Measurements from ENCODE around the gene DPH2. TPM values are rescaled to one million over a fixed set of nuclear protein-coding genes. Genes with fewer than 3 reads are reported as not detected.

Gene DPH2, protein sequence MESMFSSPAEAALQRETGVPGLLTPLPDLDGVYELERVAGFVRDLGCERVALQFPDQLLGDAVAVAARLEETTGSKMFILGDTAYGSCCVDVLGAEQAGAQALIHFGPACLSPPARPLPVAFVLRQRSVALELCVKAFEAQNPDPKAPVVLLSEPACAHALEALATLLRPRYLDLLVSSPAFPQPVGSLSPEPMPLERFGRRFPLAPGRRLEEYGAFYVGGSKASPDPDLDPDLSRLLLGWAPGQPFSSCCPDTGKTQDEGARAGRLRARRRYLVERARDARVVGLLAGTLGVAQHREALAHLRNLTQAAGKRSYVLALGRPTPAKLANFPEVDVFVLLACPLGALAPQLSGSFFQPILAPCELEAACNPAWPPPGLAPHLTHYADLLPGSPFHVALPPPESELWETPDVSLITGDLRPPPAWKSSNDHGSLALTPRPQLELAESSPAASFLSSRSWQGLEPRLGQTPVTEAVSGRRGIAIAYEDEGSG
- total RNA-seq, result 6.7 TPM

DNA sequence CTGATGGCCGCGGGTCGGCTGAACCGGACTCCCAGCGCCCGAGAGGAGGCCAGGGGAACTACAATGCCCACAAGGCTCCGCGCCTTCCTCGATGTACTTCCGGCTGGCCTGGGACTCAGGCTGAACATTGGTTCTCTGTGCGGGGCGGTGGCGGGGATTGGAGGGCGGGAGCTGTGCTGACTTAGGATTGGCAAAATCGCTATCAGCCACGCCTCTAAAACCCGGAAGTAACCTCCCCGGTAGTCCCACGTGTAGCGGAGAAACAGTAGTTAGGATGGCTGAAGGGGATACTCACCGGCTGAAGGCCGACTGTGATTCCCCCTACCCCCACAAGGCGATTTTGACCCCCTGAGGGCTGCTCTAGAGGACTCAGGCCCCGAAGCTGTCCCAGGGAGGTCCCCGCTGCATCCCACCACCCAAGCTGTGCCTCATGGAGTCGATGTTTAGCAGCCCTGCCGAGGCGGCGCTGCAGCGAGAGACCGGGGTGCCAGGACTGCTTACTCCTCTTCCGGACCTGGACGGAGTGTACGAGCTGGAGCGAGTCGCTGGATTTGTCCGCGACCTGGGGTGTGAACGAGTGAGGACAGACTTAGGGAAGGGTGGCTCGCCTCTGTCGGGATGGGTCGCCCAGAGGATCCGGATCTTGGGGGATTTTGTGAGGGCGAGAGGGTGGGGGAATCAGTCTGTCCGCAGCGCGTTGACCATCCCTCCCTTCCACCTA lies at the start of gene DPH2:
TSS of gene DPH2 (plus strand) at position 265 of the 721 bp plus-strand sequence. CDS start at position 431, 166 bp downstream.
- Histone ChIP-seq H3K9me3 (ENCODE audit: low read depth, low read length) (no peaks in the 10 kb centered on the region), H3K27me3 (ENCODE audit: insufficient read depth, low read length) (no peaks in the 10 kb centered on the region), H3K4me1 (ENCODE audit: insufficient read depth, low read length) (peaks cover 28% of the 10 kb centered on the region), H3K4me3 (ENCODE audit: low read length) (peak within 1 kb of the TSS; percentile 76)

DNA sequence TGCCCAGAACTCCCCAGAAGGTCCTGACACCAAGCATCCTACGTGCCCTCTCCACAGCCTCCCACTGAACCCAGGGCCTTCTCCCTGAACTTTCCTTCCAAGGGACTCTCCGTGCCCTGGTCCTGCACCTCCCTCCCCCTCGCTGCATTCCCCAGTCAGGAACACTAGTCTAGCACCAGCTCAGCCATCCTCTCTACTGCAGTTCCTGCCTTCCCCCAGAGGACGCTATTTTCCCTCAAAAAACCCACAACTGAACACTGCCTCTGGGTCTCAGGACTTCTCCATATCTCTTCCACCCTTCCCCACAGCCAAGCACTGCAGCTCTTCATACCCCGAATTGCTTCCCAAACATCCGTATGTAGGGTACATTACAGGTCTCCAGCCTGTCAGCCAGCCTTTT lies 48.8 kb upstream of the DPH2 start:
- Histone ChIP-seq H3K27me3 (ENCODE audit: insufficient read depth, low read length) (no peaks in the 10 kb centered on the region), H3K4me1 (ENCODE audit: insufficient read depth, low read length) (no peaks in the 10 kb centered on the region), H3K9me3 (ENCODE audit: low read depth, low read length) (no peaks in the 10 kb centered on the region), H3K4me3 (ENCODE audit: low read length) (no peak overlapping the region)

DNA sequence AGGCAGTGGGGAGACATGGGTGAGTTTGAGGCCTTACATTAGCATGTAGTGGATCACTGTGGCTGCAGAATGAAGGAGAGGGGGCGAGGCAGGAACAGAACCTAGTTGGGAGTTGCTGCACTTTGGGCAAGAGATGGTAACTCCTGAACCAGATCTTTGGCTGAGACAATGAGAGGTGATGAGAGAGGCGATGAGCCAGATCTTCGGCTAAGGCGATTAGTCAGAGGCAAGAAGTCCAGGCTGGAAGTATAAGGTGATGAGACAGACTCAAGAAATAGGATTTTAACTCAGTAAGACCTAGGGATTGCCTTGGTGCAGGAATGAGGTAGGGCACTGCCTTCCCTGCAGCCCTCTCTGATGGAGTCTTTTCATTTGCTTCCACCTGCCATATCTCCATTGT lies 45.3 kb upstream of the DPH2 start:
- Histone ChIP-seq H3K27me3 (ENCODE audit: insufficient read depth, low read length) (no peaks in the 10 kb centered on the region), H3K9me3 (ENCODE audit: low read depth, low read length) (no peaks in the 10 kb centered on the region), H3K4me1 (ENCODE audit: insufficient read depth, low read length) (no peaks in the 10 kb centered on the region), H3K4me3 (ENCODE audit: low read length) (no peak overlapping the region)

DNA sequence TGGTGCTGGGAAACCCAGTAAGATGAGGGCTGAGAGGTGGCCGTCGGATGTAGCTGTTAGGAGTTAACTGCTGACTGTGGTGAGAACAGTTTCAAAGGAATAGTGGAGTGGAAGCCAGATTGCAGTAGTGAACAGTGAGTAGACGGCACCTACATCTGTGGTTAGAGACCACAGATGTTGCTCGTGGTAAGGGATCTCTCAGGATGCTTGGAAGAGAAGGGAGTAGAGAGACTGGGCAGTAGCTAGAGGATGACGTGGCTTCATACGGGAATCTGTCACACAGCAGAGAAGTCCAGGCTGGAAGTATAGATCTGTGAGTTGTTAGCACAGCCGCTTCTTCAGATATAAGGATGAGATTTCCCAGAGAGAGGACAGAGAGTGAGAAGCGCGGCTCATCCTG lies 44.0 kb upstream of the DPH2 start:
- Histone ChIP-seq H3K27me3 (ENCODE audit: insufficient read depth, low read length) (no peaks in the 10 kb centered on the region), H3K4me1 (ENCODE audit: insufficient read depth, low read length) (no peaks in the 10 kb centered on the region), H3K9me3 (ENCODE audit: low read depth, low read length) (no peaks in the 10 kb centered on the region), H3K4me3 (ENCODE audit: low read length) (no peak overlapping the region)

DNA sequence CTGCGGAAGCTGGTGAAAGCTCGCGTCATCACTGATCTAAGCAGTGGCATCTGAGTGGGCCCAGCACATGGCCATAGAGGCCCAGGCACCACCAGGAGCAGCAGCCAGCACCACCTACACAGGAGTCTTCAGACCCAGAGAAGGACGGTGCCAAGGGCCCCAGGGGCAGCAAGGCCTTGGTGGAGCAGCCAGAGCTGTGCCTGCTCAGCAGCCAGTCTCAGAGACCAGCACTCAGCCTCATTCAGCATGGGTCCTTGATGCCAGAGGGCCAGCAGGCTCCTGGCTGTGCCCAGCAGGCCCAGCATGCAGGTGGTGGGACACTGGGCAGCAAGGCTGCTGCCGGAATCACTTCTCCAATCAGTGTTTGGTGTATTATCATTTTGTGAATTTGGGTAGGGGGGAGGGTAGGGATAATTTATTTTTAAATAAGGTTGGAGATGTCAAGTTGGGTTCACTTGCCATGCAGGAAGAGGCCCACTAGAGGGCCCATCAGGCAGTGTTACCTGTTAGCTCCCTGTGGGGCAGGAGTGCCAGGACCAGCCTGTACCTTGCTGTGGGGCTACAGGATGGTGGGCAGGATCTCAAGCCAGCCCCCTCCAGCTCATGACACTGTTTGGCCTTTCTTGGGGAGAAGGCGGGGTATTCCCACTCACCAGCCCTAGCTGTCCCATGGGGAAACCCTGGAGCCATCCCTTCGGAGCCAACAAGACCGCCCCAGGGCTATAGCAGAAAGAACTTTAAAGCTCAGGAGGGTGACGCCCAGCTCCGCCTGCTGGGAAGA lies 39.5 kb upstream of the DPH2 start:
- Histone ChIP-seq H3K4me1 (ENCODE audit: insufficient read depth, low read length) (peaks cover 18% of the 10 kb centered on the region), H3K27me3 (ENCODE audit: insufficient read depth, low read length) (peaks cover 11% of the 10 kb centered on the region), H3K9me3 (ENCODE audit: low read depth, low read length) (no peaks in the 10 kb centered on the region), H3K4me3 (ENCODE audit: low read length) (no peak overlapping the region)

DNA sequence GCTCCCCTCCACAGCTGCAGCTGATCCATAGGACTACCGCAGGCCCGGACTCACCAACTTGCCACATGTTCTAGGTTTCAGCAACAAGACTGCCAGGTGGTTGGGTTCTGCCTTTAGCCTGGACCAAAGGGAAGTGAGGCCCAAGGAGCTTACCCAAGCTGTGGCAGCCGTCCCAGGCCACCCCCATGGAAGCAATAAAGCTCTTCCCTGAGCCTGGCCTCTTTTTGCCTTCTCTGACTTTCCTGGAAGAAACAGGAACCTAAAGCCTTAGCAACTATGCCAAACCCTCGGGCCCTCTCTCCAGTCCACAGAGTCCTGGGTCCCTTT lies 38.9 kb upstream of the DPH2 start:
- Histone ChIP-seq H3K4me3 (ENCODE audit: low read length) (no peak overlapping the region), H3K27me3 (ENCODE audit: insufficient read depth, low read length) (peaks cover 16% of the 10 kb centered on the region), H3K9me3 (ENCODE audit: low read depth, low read length) (no peaks in the 10 kb centered on the region), H3K4me1 (ENCODE audit: insufficient read depth, low read length) (peaks cover 23% of the 10 kb centered on the region)

DNA sequence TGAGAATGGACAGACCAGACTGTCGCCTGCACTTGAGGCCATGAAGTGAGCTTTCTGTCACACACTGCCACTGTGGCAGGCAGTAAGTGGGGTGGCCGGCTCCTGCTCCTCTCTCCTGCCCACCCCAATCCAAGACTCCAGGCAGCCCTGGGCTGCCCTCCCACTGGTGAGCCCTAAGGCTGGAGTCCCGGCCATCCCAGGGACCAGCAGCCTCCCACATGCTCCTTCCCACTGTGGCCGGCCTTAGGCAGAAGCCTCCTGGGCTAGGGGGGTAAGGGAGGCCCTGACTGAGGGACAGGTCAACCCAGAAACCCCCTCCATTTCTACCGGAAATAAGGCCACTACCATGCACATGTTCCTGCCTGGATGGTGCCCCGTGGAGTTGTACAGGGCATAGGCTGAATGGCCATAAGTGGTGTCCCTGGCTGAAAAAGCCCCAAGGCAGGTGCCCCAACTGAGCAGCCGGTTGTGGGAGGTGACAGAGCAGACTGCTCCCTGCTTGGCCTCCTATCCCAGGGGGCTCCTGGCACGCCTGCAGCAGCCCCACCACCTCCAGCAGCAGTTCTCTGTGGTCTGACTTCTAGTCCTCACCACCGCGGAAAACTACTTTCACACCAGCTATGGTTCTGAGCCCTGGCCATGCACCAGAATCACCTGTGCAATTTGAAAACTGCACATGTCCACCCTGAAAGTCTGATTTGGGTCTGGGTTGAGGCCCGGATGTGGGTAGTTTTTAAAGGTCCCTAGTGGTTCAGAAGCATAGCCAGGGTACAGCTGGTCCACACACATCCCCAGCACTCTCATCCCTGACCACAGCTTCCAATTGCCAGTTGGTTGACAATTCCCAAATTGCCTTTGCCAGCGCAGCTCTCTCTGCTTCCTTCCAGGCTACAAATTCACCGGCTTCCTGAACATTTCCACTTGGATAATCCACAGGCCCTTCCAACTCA lies 37.8 kb upstream of the DPH2 start:
- Histone ChIP-seq H3K4me3 (ENCODE audit: low read length) (no peak overlapping the region), H3K9me3 (ENCODE audit: low read depth, low read length) (no peaks in the 10 kb centered on the region), H3K4me1 (ENCODE audit: insufficient read depth, low read length) (peaks cover 30% of the 10 kb centered on the region), H3K27me3 (ENCODE audit: insufficient read depth, low read length) (peaks cover 16% of the 10 kb centered on the region)

DNA sequence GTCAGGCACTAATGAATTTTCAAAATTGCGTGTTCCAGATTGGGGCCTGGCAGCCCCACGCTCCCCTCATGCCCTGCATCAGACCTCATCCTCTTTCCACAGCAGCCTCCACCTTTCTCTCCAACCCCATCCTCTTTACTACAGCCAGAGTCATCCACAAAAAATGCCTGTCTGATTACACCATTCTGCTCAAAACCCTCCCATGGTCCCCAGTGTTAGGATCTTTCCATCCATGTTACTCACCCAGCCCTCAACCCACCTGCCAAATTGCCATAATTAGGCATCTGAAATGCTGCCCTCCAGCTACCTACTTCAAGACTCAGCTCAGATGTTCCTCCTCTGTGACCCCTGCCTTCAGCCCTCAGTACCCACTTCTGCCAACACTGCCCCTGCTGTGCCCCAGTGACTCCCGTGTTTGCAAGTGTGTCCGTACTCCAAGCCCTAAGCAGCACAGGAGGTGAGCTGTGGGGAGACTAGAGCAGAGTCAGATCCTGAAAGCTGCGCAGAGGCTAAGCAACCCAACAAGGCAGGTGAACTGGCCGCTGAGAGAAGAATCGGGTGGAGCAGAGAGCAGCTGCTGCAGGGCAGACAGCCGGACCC lies 36.9 kb upstream of the DPH2 start:
- no peaks in the 10 kb centered on the region for H3K9me3 ChIP-seq (ENCODE audit: low read depth, low read length)
- peaks cover 16% of the 10 kb centered on the region for H3K27me3 ChIP-seq (ENCODE audit: insufficient read depth, low read length)
- H3K4me1 ChIP-seq (ENCODE audit: insufficient read depth, low read length), result peaks cover 30% of the 10 kb centered on the region
- no peak overlapping the region for H3K4me3 ChIP-seq (ENCODE audit: low read length)

DNA sequence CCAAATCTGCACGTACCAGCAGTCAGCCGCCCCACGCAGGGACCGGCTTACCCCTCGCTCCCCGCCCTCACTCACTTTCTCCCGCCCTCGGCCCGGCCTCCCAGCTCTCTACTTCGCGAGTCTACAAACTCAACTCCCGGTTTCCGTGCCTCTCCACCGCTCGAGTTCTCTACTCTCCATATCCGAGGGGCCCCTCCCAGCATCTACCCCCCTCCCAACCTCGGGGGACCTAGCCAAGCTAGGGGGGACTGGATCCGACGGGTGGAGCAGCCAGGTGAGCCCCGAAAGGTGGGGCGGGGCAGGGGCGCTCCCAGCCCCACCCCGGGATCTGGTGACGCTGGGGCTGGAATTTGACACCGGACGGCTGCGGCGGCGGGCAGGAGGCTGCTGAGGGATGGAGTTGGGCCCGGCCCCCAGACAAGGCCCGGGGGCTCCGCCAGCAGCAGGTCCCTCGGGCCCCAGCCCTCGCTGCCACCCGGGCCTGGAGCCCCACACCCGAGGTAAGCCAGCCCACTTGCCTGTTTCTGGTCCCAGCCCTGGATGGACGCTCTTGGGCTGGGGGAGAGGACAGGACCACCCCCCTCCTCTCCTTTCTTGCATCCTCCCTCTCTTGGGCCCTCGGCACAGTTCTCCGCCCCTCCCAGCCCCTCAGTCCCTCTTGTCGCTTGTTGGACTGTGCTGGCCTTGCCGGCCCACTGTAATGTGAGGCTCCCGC lies 36.3 kb upstream of the DPH2 start, which contains the start of gene ARTN:
TSS of gene ARTN (plus strand) at position 416 of the 715 bp plus-strand sequence. CDS start 1,856 bp downstream, outside the sequence.
- H3K4me1 ChIP-seq (ENCODE audit: insufficient read depth, low read length), result peaks cover 30% of the 10 kb centered on the region
- H3K4me3 ChIP-seq (ENCODE audit: low read length), result no peak within 1 kb of the TSS
- H3K27me3 ChIP-seq (ENCODE audit: insufficient read depth, low read length), result peaks cover 16% of the 10 kb centered on the region
- H3K9me3 ChIP-seq (ENCODE audit: low read depth, low read length), result no peaks in the 10 kb centered on the region

DNA sequence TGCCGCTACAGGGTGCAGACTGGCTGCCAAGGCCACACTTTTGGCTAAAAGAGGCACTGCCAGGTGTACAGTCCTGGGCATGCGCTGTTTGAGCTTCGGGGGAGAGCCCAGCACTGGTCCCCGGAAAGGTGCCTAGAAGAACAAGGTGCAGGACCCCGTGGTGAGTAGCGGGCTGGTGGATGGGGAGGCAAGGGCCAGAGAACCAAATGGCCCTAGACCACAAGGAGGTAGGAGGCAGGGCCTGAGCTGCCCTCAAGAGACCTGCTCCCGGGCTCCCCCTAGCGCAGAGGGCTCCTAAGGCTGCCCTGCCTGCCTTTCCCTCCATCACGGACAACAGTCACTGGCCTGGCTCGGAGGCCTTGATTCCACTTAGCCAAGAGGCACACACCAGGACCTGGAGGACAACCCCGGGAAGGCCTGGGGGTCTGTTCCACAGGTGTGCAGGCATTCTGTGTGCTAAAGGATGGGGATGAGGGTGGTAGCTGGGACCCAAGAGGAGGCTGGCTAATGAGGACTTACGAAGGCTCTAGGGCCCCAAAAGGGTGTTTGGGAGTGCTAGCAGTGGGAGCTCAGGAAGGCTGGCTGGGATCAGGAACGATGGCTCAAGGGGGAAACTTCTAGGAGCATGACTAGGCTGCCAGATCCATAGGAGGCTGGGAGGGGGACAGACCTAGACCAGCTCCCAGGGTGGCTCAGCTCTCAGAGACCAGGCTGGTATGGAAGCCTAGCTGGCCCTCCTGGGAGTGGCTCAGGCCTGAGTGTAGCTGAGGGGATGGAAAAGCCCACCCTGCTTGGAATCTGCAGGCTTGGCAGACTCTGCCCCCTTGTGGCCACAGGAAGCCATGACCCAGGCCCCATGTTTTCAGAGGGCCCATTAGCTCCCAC lies 35.5 kb upstream of the DPH2 start:
- H3K4me1 ChIP-seq (ENCODE audit: insufficient read depth, low read length), result peaks cover 30% of the 10 kb centered on the region
- H3K27me3 ChIP-seq (ENCODE audit: insufficient read depth, low read length), result peaks cover 16% of the 10 kb centered on the region
- H3K9me3 ChIP-seq (ENCODE audit: low read depth, low read length), result no peaks in the 10 kb centered on the region
- H3K4me3 ChIP-seq (ENCODE audit: low read length), result no peak overlapping the region

DNA sequence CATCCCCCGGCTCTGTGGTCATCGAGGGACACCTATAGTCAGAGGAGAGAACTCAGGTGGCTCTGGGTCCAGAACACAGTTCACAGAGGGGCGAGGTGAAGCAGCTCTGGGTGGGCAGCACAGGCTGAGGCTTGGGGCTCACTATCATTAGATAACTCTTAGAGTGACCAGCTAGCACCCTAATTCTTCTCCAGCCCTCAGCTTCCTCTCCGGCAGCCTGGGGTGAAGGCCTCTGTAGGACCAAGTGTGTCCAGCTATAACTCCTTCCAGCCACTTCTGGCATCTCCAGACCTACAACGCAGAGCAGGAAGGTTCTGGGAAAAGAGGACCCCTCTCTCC lies 34.9 kb upstream of the DPH2 start:
- Histone ChIP-seq H3K4me3 (ENCODE audit: low read length) (no peak overlapping the region), H3K27me3 (ENCODE audit: insufficient read depth, low read length) (peaks cover 16% of the 10 kb centered on the region), H3K9me3 (ENCODE audit: low read depth, low read length) (no peaks in the 10 kb centered on the region), H3K4me1 (ENCODE audit: insufficient read depth, low read length) (peaks cover 32% of the 10 kb centered on the region)

DNA sequence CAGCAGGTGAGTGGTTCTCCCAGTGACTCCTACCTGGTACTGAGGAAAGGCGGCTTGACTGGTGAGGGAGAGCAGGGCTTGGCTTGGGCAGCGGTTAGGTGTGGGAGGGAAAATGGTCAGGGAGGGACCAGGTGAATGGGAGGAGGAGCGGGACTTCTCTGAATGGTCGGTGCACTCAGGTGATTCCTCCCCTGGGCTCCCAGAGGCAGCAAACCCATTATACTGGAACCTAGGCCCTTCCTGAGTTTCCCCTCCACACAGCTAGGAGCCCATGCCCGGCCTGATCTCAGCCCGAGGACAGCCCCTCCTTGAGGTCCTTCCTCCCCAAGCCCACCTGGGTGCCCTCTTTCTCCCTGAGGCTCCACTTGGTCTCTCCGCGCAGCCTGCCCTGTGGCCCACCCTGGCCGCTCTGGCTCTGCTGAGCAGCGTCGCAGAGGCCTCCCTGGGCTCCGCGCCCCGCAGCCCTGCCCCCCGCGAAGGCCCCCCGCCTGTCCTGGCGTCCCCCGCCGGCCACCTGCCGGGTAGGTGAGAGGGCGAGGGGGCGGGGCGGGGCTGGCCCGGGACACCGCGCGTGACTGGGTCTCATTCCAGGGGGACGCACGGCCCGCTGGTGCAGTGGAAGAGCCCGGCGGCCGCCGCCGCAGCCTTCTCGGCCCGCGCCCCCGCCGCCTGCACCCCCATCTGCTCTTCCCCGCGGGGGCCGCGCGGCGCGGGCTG lies 33.9 kb upstream of the DPH2 start:
- no peaks in the 10 kb centered on the region for H3K9me3 ChIP-seq (ENCODE audit: low read depth, low read length)
- peaks cover 16% of the 10 kb centered on the region for H3K27me3 ChIP-seq (ENCODE audit: insufficient read depth, low read length)
- H3K4me1 ChIP-seq (ENCODE audit: insufficient read depth, low read length), result peaks cover 32% of the 10 kb centered on the region
- no peak overlapping the region for H3K4me3 ChIP-seq (ENCODE audit: low read length)

All from mononuclear cell (primary cell).